Heart left ventricle (tissue), 16 donors: ENCODE measurements around the gene APH1B. TPM values are rescaled to one million over a fixed set of nuclear protein-coding genes. Genes with fewer than 3 reads are reported as not detected.
"Not testable (repeated sequence)": the region's sequence is repeated elsewhere in the genome, so short reads cannot be mapped to it uniquely, and the experiment has no call there.

Source experiments
- ATAC-seq, 4 donors: fragments of 200-7000 bp; cut with Tn5 transposase; one replicate each; pipeline ENCODE4 v1.9.1; 2020 to 2022; ENCODE audit warnings: moderate library complexity in 4 of 4, mild to moderate bottlenecking in 3 of 4, moderate number of reproducible peaks in 1 of 4
- DNase-seq, 5 donors: peaks; one replicate each; pipeline ENCODE4 v3.0.0-alpha.2; 2020
- H3K27ac ChIP-seq, 12 donors: fragments of 200-600 bp; sonication (generic) in 4 of 12; one replicate each; pipeline versions ENCODE4 v1.5.0 to v1.8.0; 2016 to 2022; ENCODE audit warnings: mild to moderate bottlenecking in 2 of 12
- H3K27me3 ChIP-seq, 9 donors: fragments of 200-600 bp; sonication (generic) in 2 of 9; one replicate each; pipeline versions ENCODE4 v1.5.1 to v1.8.0; 2016 to 2022; ENCODE audit warnings: mild to moderate bottlenecking in 3 of 9
- H3K36me3 ChIP-seq, 9 donors: fragments of 200-600 bp; sonication (generic) in 2 of 9; one replicate each; pipeline versions ENCODE4 v1.5.0 to v1.8.0; 2018 to 2022; ENCODE audit warnings: mild to moderate bottlenecking in 2 of 9
- H3K4me1 ChIP-seq, 12 donors: fragments of 200-600 bp; sonication (generic) in 4 of 12; one replicate each; pipeline versions ENCODE4 v1.5.0 to v1.8.0; 2016 to 2022; ENCODE audit warnings: mild to moderate bottlenecking in 3 of 12
- H3K4me3 ChIP-seq, 12 donors: fragments of 200-600 bp; sonication (generic) in 4 of 12; one replicate each; pipeline versions ENCODE4 v1.5.0 to v1.8.0; 2017 to 2022; ENCODE audit warnings: mild to moderate bottlenecking in 9 of 12, moderate library complexity in 4 of 12
- H3K9me3 ChIP-seq, 12 donors: fragments of 200-600 bp; sonication (generic) in 4 of 12; one replicate each; pipeline versions ENCODE4 v1.5.0 to v1.8.0; 2016 to 2022; ENCODE audit warnings: mild to moderate bottlenecking in 1 of 12
- CTCF ChIP-seq, 12 donors: fragments of 200-600 bp; sonication (generic) in 4 of 12; IDR thresholded peaks; one replicate each; pipeline versions ENCODE4 v1.5.0 to v1.8.0; 2018 to 2022; ENCODE audit warnings: antibody characterized with exemption in 12 of 12, mild to moderate bottlenecking in 5 of 12
- POLR2A ChIP-seq, 2 donors: fragments of 450-650 bp; IDR thresholded peaks; one replicate each; pipeline ENCODE4 v1.6.1; 2017; ENCODE audit warnings: antibody characterized with exemption in 2 of 2, mild to moderate bottlenecking in 2 of 2, moderate library complexity in 2 of 2
- WGBS, 4 donors: extraction: QIAGEN DNeasy Blood & Tissue Kit in 2 of 4; methylation state at CpG; one replicate each; pipeline versions ENCODE4 v1.1.5 to v1.1.7; 2013 to 2018; 5-methylcytosine and 5-hydroxymethylcytosine counted together
- intact Hi-C, 10 donors: fragments of 100-400 bp; cut with DNase I; formaldehyde crosslinking; loops; one replicate each; pipeline versions ENCODE4 v1.11.1 to v1.14.2; 2022
- polyA plus RNA-seq, 2 donors: library from polyadenylated mRNA; stranded (reverse); fragments of 200-250 nt; gene quantifications; one replicate each; pipeline ENCODE4 v1.2.3, GENCODE V29; 2013
- total RNA-seq, 9 donors: library from RNA; depleted of rRNA in 2 of 9; stranded (reverse); fragments of >200 nt in 2 of 9; fragmentation: NEBNext Ultra II Directional in 3 of 9; extraction: Animal tissue kit (Norgen Biotek cat#: 25700) in 3 of 9; gene quantifications; one replicate each; pipeline versions ENCODE4 v1.1.0 to v1.2.4, GENCODE V29; 2016 to 2023
- donor health status: ischemic (EF 13 %, LVEDD 7.1; RV severe dilation, severe dysfunction).
- donor health status: healthy with polysubstance abuse.
- donor health status: DM: no; HTN: yes; CAD: no.
- donor health status: DM: no; HTN: no; CAD: no.
- donor health status: ischemic (EF 25% LVEDD 6.9; RV normal size, moderate dysfunction).
- donor health status: ischemic (EF 25% LVEDD 5.7; RV mildly dilated, moderate dysfunction).
- donor health status: healthy.
- donor health status: DM: yes; HTN: yes; CAD: no.
- donor health status: ischemic (EF 35%, LVEDD 5.7; RV mildly dilated, moderate dysfunction).
- donor health status: nonischemic (EF 11% LVEDD 7.7; RV severe dilation, severe dysfunction).
- donor health status: DM: yes; HTN: yes; CAD: no.
- donor health status: PGD.
- donor health status: ischemic (EF 29% LVEDD 5.4; RV normal size, mild dysfunction).
- donor health status: nonischemic (EF 23%, LVEDD 6.1; RV moderate dilation, normal function).

Gene APH1B
- total and polyA plus RNA-seq, 11 donors: 1.9 to 17.6 (median 5.7) TPM

DNA sequence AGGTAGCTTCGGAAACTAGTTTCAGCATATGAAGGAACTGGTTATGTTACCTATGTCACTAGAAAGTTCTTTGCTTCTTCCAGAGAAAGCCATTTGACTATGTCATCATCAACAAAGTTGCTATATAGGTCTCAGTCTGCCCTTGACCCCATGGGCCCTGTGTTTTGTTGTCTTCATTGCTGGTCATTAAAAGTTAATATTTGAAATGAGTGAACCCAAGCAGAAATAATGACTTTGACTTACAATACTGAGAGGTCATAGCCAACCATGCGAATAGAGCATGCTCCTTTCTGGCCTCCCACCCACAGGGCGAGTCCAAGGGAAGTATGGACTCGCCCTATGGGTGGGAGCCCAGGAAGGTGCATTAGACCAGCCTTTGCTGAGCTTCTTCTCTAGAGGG lies 40.9 kb downstream of the APH1B start:
- ATAC-seq: no peak
- 94 to 100% (median 97%) methylated on average over 4 of the region's 4 CpGs for WGBS, 4 donors
- no peak overlapping the region for H3K4me3 ChIP-seq

GRCh38 chr15:63319065-63319464 lies 41.7 kb downstream of the APH1B start:
- DNase-seq (no peak), ATAC-seq (no peak)
- intact Hi-C loops: no loop called here
- TF ChIP-seq POLR2A (IDR thresholded peaks at IDR 0.05) (no peak), CTCF (IDR thresholded peaks at IDR 0.05) (no peak)
- Histone ChIP-seq H3K27ac (no peak overlapping the region), H3K9me3 (no peaks in the 10 kb centered on the region), H3K36me3 (no peaks in the 10 kb centered on the region), H3K27me3 (no peaks in the 10 kb centered on the region), H3K4me3 (no peak overlapping the region), H3K4me1 (peaks cover 0 to 5% (median 0%) of the 10 kb centered on the region in 12 donors)
- 95 to 97% (median 96%) methylated on average over 3 of the region's 3 CpGs for WGBS, 4 donors

More for the DNA sequence above, 40.9 kb downstream of the APH1B start:
- Histone ChIP-seq H3K9me3 (no peaks in the 10 kb centered on the region), H3K27ac (no peak overlapping the region), H3K4me1 (peaks cover 0 to 5% (median 0%) of the 10 kb centered on the region in 12 donors), H3K27me3 (no peaks in the 10 kb centered on the region), H3K36me3 (no peaks in the 10 kb centered on the region)
- TF ChIP-seq POLR2A (IDR thresholded peaks at IDR 0.05) (no peak), CTCF (IDR thresholded peaks at IDR 0.05) (no peak)
- intact Hi-C loops: no loop called here
- DNase-seq: no peak

- WGBS, 4 donors: 95 to 98% (median 97%) methylated on average over 8 to 10 of the region's 10 CpGs
- H3K36me3 ChIP-seq, H3K27ac ChIP-seq, H3K9me3 ChIP-seq, ATAC-seq, H3K27me3 ChIP-seq, H3K4me1 ChIP-seq, intact Hi-C loops, H3K4me3 ChIP-seq, DNase-seq: not testable (repeated sequence)
These were observed 43.0 kb downstream of the APH1B start for GRCh38 chr15:63320446-63320845.

DNA sequence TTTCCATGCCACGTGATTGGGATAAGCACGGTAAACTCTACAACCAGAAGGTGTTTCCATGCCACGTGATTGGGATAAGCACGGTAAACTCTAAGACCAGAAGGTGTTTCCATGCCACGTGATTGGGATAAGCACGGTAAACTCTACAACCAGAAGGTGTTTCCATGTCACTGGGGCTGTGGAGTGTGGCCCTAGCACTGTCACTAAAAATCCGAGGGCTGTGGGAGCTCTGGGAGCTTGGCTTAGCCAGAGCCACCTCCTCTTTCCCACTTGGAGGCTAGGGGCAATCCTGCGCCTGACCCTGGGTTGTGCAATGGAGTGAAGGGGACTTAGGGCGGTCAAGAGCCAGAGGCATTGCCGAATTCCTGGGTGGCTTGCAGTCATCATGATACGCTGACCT lies 43.6 kb downstream of the APH1B start:
- H3K9me3 ChIP-seq, H3K4me1 ChIP-seq, H3K36me3 ChIP-seq, H3K4me3 ChIP-seq, DNase-seq, ATAC-seq, intact Hi-C loops, H3K27ac ChIP-seq, H3K27me3 ChIP-seq: not testable (repeated sequence)
- WGBS, 4 donors: 90 to 99% (median 95%) methylated on average over 8 to 9 of the region's 11 CpGs

GRCh38 chr15:63321462-63321861 lies 44.1 kb downstream of the APH1B start:
- intact Hi-C loops: no loop called here
- peaks cover 0 to 5% (median 0%) of the 10 kb centered on the region in 12 donors for H3K4me1 ChIP-seq
- DNase-seq (no peak), ATAC-seq (no peak)
- H3K4me3 ChIP-seq: no peak overlapping the region
- H3K9me3 ChIP-seq: no peaks in the 10 kb centered on the region
- TF ChIP-seq POLR2A (IDR thresholded peaks at IDR 0.05): no peak
- TF ChIP-seq CTCF (IDR thresholded peaks at IDR 0.05): no peak
- 90 to 96% (median 93%) methylated on average over 23 to 29 of the region's 29 CpGs for WGBS, 4 donors
- no peak overlapping the region for H3K27ac ChIP-seq
- H3K36me3 ChIP-seq: no peaks in the 10 kb centered on the region
- H3K27me3 ChIP-seq: no peaks in the 10 kb centered on the region
